ENCODE results near the gene IL20.

The IL20 gene

DNA sequence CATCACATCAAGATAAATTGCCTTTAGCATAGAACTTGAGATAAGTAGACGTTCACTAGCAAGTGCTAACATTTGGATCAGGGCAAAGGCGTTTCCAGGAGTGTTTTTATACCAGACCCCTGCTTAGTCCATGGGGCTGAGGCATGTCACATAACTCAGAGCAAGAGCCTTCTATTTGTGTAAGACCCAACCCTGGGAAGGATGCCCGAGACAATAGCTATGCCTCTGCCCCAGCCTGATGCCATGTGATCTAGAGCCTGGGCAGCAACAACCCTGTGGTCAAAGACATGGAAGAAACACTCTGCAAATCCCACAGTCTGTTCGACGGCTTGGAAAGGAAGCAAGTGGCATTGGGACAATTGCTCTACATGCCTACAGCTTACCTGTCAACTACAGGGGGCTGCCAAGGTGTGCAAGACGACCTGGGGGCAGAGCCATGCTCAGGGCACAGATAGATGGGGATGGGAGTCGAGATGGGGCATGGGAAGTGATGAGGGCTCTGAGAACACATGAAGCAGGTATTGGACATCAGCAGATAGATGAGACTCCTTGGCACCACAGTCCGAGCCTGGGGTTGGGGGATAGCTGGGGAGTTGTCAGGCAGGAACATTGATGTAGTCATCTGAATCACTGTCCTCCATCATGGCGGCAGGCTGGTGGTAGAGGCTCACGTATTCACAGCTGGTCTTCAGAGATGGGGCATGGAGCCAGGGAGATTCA lies 39.2 kb downstream of the IL20 start:
- no peak for DNase-seq (ENCODE audit: low read depth)

DNA sequence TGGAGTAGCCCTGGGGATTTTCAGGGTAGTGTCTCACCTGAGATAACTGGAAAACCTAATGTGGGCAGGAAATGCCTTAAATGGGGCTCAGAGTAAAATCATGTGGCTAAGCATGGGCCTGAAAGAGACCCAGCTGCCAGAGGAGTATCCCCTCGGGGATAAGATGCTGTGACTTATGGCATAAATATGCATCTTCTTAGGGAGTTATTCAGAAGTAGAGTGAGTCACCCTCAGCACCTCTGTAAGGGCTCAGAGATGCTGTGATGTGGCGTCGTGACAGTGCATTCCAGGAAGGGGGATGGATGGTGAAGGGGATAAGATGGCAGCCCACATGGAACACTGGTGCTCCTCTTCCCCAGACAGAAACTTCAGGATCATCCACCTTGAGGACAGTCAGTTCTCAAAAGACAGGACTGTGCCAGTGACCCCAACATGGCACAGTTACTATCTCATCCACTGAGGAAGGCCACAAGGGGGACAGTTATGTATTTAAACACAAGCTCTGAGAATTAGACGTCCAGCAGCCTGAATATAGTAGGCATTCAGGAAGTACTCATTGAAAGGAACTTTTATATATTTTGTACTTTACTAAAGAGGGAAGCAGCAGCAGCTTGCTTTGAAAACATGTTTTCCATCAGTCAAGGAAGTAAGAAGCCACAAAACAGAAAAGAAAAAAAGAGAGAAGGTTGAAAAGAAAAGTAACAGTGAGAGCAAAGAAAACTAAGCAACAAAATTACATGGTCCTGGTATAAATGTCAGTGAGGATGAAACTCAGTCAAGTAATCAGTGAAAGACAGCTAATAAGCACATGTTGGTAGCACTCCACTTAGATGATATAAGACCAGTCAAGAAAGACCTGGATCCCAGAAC lies 40.1 kb downstream of the IL20 start:
- no peak for DNase-seq (ENCODE audit: low read depth)

DNA sequence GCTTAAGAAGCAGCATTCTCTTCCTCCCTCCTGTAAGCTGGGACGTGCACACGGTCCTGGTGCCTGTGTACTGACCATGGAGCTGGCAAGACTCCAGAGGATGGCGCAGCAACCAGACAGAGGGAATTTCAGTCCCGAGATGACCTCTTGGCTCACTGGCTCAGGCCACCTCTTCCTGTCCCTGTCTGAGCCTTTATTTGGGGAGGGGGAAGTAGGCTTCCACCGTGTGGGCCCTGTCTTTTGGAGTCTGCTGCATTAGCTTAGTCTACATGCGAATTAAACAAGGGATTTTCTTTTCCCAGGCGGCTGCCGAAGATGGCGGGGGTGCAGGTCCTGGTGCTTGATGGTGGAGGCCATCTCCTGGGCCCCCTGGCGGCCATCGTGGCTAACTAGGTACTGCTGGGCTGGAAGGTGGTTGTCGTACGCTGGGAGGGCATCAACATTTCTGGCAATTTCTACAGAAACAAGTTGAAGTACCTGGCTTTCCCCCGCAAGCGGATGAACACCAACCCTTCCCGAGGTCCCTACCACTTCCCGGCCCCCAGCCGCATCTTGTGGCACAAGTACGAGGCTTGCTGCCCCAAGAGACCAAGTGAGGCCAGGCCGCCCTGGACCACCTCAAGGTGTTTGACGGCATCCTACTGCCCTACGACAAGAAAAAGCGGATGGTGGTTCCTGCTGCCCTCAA lies 42.0 kb downstream of the IL20 start:
- no peak for DNase-seq (ENCODE audit: low read depth)

DNA sequence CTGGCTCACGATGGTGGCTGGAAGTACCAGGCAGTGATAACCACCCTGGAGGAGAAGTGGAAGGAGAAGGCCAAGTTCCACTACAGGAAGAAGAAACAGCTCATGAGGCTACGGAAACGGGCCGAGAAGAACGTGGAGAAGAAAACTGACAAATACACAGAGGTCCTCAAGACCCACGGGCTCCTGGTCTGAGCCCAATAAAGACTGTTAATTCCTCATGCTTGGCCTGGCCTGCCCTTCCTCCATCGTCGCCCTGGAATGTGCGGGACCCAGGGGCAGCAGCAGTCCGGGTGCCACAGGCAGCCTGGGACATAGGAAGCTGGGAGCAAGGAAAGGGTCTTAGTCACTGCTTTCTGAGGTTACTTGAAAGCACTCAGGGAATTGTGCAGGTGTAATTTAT lies 42.6 kb downstream of the IL20 start:
- DNase-seq (ENCODE audit: low read depth), result no peak

DNA sequence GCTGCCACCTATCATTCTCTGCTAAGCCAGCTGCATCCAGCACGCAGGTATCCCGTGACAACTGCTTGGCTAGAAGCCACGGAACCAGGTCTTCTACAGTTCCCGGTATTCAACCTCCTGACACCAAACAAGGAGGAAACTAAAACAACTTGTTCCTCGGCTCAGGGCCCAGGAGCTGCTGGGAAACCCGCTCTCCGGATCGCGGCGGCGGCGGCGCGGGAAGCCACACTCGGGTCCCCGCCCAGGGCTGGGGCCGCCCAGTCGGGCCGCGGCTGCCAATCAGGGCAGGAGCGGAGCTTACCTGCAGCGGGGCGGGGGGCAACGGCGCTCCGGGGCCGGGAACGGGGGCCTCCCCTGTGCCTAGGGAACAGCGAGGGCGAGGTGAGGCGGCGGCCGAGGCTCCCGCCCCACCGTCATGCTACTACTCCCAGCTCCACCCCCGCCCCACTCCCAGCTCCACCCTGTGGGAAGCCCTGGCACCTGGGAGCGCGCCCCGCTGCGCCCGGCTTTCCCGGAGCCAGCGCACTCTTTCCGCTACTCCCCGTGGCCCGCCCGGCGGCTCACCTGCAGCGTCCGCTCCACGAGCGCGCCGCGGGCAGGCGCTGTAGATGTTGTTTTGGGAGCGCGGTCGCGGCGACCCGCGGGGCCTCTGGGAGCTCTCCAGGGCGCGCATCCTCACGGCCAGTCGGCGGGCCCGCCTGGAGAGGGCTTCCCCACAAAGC lies 43.9 kb downstream of the IL20 start:
- peak; percentile 40 for DNase-seq (ENCODE audit: low read depth)

DNA sequence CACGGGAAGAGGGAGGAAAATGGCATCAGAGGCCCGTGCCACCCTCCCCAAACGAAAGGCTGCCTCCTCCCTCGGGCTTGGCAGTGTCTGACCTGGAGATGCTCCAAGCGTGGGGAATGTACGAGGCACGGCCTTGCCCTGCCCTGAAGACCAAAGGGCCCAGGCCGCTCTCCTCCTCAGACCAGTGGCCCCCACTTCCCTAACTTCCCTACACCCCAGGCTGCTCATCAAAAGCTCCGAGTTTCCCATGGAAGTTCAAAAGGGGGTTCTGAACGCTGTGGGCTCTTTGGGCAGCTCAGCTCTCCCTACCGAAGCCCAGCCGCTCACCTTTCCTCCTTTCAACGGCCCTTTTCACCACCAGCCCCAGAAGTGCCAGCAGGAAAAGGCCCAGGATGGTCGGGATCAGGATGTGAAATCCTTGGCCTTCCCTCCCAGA lies 44.5 kb downstream of the IL20 start:
- DNase-seq (ENCODE audit: low read depth), result no peak

DNA sequence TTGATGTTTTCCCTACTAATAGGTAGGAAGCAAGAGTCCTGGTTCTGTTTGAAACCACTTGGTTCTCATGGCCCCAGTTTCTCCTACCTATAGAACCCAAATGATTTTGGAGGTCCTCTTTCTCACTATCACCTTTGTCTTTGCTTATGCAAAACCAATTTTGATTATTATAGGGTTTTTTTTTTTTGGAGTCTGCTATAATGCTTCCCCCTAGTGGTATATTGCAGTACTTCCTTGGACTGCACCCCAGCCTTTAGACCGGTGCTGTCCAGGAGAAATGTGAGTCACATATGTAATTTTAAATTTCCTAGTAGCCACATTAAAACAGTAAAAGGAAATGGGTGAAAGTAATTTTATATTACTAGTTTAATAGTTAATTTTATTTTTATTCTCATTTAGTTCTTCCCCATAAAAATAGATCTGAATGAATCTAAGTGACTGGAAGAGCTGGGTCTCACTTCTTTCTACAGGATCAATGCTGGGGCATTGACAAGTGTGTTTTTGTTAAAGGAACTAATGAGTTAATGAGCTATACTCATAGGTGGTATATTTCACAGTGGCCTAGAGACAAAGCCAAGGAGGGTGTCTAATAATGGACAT lies 45.7 kb downstream of the IL20 start:
- no peak for DNase-seq (ENCODE audit: low read depth)

DNA sequence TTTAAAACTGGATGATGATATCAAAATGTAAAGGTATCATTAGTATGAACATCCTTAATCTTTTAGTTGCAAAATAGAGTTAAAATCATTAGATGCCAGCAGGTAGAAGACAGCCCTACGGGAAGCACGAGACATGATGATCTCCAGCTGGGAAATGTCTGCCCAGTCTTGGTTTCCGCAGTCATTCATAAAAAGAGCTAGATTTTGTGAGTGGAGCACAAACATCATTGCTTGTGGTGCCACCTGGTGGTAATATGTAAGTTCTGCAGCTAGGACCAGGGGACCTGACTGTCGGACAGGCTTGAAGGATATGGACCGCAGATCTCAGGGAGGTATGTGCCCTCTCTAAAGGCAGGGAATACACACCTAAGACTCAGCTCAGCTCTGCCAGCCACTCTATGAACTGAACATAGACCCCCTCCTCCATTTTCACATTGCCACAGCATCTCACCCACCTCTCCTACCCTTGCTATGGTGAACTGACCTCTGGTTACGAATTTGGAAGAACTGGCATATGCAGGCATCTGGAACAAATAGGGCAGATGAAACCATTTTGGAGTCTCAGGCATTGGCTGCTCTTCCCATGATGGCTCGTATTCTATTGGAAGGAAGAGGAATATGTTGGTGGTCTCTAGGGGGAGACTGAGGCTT lies 47.1 kb downstream of the IL20 start:
- no peak for DNase-seq (ENCODE audit: low read depth)

DNA sequence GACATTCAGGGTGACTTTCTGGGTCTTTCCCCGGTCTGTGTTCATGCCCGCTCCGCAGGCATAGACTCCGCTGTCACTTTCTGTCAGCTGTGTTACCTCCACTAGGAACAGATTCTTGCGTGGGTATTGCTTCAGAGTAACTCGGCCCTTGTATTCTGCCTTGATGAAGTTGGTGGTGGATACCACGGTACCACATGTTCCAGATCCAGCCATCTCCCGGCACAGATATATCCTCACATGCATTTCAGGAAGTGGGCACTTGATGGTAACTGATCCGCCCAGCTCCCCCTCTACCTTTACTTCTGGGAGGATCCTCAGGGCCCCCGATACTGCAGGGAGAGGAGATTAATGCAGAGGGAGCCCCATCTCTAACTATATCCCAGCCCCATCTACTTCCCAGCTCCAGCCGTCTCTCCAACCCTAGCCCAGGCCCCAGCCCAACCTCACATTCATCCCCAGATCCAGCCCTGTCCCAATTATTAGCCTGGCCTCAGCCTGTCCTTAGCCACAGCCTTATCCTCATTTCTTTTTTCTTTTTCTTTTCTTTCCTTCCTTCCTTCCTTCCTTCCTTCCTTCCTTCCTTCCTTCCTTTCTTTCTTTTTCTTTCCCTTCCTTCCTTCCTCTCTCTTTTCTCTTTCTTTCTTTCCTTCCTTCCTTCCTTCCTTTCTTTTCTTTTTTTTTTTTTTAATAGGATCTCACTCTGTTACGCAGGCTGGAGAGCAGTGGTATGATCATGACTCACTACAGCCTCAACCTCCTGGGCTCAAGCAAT lies 48.5 kb downstream of the IL20 start:
- no peak for DNase-seq (ENCODE audit: low read depth)

DNA sequence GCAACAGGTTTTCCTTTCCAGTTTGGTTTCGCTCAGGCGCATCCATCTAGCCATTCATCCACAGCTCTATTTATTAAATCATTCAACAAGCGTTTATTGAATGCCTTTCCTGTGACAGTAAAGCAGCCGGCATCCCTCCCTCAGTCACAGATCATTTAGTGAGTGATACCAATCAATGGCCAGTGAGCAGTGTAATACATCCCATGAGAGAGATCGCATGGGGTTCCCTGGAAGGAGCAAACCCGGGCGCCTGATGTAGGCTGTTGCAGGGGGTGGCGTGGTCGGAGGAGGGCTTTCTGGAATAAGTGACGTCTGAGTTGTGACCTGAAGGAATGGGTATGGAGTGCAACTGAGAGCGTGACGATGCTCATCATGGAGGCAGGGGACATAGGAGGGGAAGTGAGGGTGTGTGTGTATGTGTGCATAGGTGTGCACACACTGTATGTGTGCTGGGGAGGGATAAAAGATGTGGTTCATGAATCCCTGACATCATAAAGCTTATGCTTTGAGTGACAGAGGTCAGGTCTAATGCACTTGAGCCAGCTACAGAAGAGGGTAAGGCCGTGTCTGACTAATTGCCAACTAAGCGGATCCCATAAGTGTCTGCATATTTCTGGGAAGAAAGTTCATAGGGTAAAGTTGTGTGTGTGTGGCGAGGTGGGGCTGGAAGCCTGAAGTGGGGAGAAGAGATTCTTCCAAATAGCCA lies 49.8 kb downstream of the IL20 start:
- no peak for DNase-seq (ENCODE audit: low read depth)

DNA sequence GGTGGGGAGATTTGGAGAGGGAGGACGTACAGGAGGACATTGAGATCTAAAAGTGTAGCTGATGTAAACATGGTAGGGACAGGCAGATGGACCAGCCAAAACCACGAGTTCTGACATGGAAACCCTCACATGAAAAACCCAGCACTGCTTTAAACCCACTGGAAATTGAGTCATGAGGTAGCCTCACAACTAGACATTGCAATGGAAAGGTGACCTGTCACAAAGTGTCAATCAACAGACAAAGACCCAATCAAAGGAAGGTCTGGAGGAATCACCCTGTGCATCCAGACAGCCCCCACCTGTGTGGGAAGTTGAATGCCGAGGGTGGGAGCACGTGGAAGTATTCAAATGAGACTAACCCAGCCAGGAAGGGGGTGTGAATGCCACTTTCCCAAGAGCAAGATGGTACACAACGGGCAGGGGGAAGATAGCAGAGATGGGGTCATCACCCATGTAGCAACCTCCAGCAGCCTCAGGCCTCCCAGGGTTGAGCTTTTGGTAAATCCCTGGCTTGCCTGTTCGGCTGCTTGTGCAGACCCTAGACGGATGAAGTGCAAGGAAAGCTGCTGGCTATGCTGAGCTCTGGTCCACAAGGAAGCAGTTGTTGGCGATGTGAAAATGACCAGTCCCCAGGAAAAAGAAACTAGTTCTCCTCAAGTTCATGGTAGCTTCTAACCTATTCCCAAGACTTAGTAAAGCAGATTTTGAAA lies 50.7 kb downstream of the IL20 start:
- DNase-seq (ENCODE audit: low read depth), result no peak

DNA sequence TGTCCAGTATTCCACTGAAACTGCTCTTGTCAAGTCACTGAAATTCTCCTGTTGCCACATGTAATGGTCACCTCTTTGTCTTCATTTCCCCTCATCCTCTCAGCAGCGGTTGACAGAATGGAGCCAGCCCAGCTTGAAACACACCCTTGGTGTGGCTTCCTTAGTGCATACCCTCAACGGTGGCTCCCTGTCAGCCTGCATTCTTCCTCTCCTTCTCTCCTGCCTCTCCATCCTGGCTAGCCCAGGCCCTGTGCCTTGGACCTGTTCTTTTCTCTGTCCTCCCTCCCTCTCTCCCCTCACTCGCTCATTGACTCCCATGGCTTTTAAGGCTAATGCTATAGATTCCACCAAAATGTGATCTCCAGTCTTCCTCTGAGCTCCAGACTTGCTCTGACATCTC lies 52.7 kb downstream of the IL20 start:
- no peak for DNase-seq (ENCODE audit: low read depth)

Data from activated T-helper 1 cell treated with Interleukin-2 at 50 U/mL for 16 hours (primary cell).